Hepatocyte (in vitro differentiated cells): Measurements from ENCODE around the gene FRMD3. TPM values are rescaled to one million over a fixed set of nuclear protein-coding genes. Genes with fewer than 3 reads are reported as not detected.

Experiments used
- DNase-seq: peaks from one replicate; pipeline ENCODE4 v3.0.0-alpha.2; 2016; ENCODE audit warnings: low spot score
- H2AFZ ChIP-seq: fragments of 200-600 bp; sonication (generic); 2 replicates; pipeline ENCODE4 v1.6.0; 2016; ENCODE audit warnings: antibody characterized with exemption, mild to moderate bottlenecking
- H3K27ac ChIP-seq: fragments of 200-600 bp; sonication (generic); 2 replicates; pipeline ENCODE4 v1.5.1; 2016; ENCODE audit warnings: mild to moderate bottlenecking
- H3K27me3 ChIP-seq: fragments of 200-600 bp; sonication (generic); 2 replicates; pipeline ENCODE4 v1.6.1; 2016
- H3K36me3 ChIP-seq: fragments of 200-600 bp; sonication (generic); replicated peaks from 2 replicates; pipeline ENCODE4 v1.5.1; 2016; ENCODE audit warnings: low read depth; ENCODE audit not compliant: insufficient read depth
- H3K4me1 ChIP-seq: fragments of 200-600 bp; sonication (generic); 2 replicates; pipeline ENCODE4 v1.5.1; 2016; ENCODE audit warnings: mild to moderate bottlenecking, moderate library complexity; ENCODE audit not compliant: insufficient read depth
- H3K4me2 ChIP-seq: fragments of 200-600 bp; sonication (generic); 2 replicates; pipeline ENCODE4 v1.6.0; 2016
- H3K4me3 ChIP-seq: fragments of 200-600 bp; sonication (generic); 2 replicates; pipeline ENCODE4 v1.5.1; 2016; ENCODE audit warnings: mild to moderate bottlenecking
- H3K79me2 ChIP-seq: fragments of 200-600 bp; sonication (generic); 2 replicates; pipeline ENCODE4 v1.6.0; 2017; ENCODE audit warnings: mild to moderate bottlenecking
- H3K9me2 ChIP-seq: fragments of 200-600 bp; sonication (generic); replicated peaks from 2 replicates; pipeline ENCODE4 v1.6.0; 2017; ENCODE audit warnings: mild to moderate bottlenecking; ENCODE audit not compliant: insufficient read depth
- H3K9me3 ChIP-seq: fragments of 200-600 bp; sonication (generic); 2 replicates; pipeline ENCODE4 v1.5.1; 2016; ENCODE audit warnings: low read depth, mild to moderate bottlenecking
- H4K20me1 ChIP-seq: fragments of 200-600 bp; sonication (generic); 2 replicates; pipeline ENCODE4 v1.6.0; 2016; ENCODE audit warnings: mild to moderate bottlenecking; ENCODE audit not compliant: insufficient read depth, poor library complexity, severe bottlenecking
- EZH2 ChIP-seq: fragments of 200-600 bp; sonication (generic); IDR thresholded peaks from 2 replicates; pipeline ENCODE4 v1.6.1; 2016; ENCODE audit warnings: antibody characterized with exemption, mild to moderate bottlenecking, borderline replicate concordance
- EZH2phosphoT487 ChIP-seq: fragments of 200-600 bp; sonication (generic); IDR thresholded peaks from one replicate; pipeline ENCODE4 v1.6.1; 2018; ENCODE audit warnings: antibody characterized with exemption, mild to moderate bottlenecking, low read depth, moderate library complexity; ENCODE audit not compliant: unreplicated experiment, severe bottlenecking
- WGBS: methylation state at CpG from one replicate; pipeline ENCODE4 v1.1.6; 2016; ENCODE audit warnings: low lambda C conversion rate; ENCODE audit errors: missing lambda C conversion rate; 5-methylcytosine and 5-hydroxymethylcytosine counted together
- polyA plus RNA-seq: library from polyadenylated mRNA; unstranded; fragments of >200 nt; fragmentation: Nextera tagmentation; extraction: Ambion mirVana; gene quantifications from 2 replicates; pipeline ENCODE4 v1.2.1, GENCODE V29; 2016
- total RNA-seq: library from RNA; depleted of rRNA; stranded (reverse); fragments of >200 nt; gene quantifications from 2 replicates; pipeline ENCODE4 v1.2.3, GENCODE V29; 2014
- TF ChIP-seq, protein P1 (sequence below): fragments of 200-600 bp; sonication (generic); IDR thresholded peaks from 2 replicates; pipeline ENCODE4 v1.5.1; 2016; ENCODE audit warnings: antibody characterized with exemption, mild to moderate bottlenecking; ENCODE audit not compliant: poor library complexity

The FRMD3 gene
- total and polyA plus RNA-seq, 2 experiments from 2014 or later, result 3.9 to 7.0 TPM

DNA sequence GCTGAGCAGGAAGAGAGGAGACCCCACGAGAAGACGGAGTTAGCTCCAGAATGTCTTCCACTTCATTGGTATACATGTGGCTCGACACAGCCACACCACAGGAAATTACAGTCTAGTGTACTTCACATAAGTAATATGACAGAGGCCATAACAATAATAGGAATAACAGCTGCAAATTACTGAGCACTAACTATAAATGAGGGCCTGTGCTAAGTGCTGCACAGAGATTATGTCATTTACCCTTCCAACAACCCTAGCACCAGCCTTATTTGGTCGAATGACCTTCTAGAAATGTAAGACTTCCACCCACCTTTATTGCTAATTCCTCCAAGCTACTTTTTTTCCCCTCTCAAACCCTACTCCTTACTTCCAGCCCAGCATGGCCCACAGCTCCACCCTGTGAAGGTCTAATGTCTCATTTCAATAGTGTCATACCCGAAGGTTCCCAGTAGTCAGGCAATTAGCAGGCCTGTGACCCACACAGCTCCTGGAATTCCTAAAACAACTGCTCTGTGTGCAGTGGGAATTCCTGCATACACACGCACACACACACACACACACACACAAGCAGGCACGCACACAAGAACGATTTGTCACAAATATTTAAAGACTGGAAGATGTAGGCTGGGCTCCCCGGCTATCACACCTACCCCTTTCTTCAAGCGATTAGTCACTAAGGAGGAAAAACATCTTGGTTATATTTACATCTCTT is 134.5 kb downstream of the FRMD3 start:
- H3K27ac ChIP-seq, result no peak overlapping the region
- no peaks in the 10 kb centered on the region for H3K9me3 ChIP-seq
- H3K79me2 ChIP-seq, result no peaks in the 10 kb centered on the region
- H3K4me1 ChIP-seq, result no peaks in the 10 kb centered on the region
- H3K4me3 ChIP-seq, result no peak overlapping the region
- TF ChIP-seq EZH2phosphoT487 (no peak), EZH2 (no peak)
- TF ChIP-seq, protein P1, sequence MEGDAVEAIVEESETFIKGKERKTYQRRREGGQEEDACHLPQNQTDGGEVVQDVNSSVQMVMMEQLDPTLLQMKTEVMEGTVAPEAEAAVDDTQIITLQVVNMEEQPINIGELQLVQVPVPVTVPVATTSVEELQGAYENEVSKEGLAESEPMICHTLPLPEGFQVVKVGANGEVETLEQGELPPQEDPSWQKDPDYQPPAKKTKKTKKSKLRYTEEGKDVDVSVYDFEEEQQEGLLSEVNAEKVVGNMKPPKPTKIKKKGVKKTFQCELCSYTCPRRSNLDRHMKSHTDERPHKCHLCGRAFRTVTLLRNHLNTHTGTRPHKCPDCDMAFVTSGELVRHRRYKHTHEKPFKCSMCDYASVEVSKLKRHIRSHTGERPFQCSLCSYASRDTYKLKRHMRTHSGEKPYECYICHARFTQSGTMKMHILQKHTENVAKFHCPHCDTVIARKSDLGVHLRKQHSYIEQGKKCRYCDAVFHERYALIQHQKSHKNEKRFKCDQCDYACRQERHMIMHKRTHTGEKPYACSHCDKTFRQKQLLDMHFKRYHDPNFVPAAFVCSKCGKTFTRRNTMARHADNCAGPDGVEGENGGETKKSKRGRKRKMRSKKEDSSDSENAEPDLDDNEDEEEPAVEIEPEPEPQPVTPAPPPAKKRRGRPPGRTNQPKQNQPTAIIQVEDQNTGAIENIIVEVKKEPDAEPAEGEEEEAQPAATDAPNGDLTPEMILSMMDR, result no peak
- no peaks in the 10 kb centered on the region for H4K20me1 ChIP-seq
- H3K36me3 ChIP-seq, result no peaks in the 10 kb centered on the region
- no peak overlapping the region for H3K4me2 ChIP-seq
- no peaks in the 10 kb centered on the region for H3K27me3 ChIP-seq
- peak; percentile 14 for DNase-seq
- 75% methylated on average over 10 of the region's 10 CpGs for WGBS
- H2AFZ ChIP-seq, result no peak overlapping the region
- H3K9me2 ChIP-seq, result no peaks in the 10 kb centered on the region

DNA sequence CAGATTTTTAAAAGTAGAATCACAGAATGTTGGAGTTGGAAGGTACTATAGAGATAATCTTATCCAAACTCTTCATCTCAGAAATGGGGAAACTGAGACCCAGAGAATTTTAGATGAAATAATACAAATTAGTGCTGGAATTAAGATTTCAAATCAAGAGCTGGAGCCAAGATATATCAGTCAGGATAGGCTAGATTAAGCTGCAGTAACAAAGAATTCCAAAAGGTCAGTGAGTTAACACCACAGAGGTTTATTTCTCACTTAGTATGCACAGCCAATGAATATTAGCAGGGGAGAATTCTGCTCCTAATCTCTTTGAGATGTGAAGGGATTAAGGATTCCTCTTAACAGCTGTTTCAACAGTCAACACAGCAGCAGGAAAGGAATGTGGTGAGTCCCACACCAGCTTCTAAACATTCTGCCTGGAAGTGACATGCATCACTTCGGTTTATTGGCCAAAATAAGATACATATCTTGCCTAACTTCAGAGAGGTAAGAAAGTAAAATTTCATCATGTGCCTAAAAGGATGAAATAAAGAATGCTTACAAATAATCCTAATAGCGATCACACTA is 136.8 kb downstream of the FRMD3 start:
- Histone ChIP-seq H3K9me2 (no peaks in the 10 kb centered on the region), H3K9me3 (no peaks in the 10 kb centered on the region), H3K79me2 (no peaks in the 10 kb centered on the region), H4K20me1 (no peaks in the 10 kb centered on the region), H3K27me3 (no peaks in the 10 kb centered on the region), H3K27ac (no peak overlapping the region), H3K4me3 (no peak overlapping the region), H3K4me2 (no peak overlapping the region), H2AFZ (no peak overlapping the region), H3K4me1 (no peaks in the 10 kb centered on the region), H3K36me3 (no peaks in the 10 kb centered on the region)
- 91% methylated on average over 2 of the region's 2 CpGs for WGBS
- TF ChIP-seq, protein P1, result no peak
- no peak for TF ChIP-seq EZH2
- no peak for TF ChIP-seq EZH2phosphoT487
- DNase-seq, result no peak

DNA sequence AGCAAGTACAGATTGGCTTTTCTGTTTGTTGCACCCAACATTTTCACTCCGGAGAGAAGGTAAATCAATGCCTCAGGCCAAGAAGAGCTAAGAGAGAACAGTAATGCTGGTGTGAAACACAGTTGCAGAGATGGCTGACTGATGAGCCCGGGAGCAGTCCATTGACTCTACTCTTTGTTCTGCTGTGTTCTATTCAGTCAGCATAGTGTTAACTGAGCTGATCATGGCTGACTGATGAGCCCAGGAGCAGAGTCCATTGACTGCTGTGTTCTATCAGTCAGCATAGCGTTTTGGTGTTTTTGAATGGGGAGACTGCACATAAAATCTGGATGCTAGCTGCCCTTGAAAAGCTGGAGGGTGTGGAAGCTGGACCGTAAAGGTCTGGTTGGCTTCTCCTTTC is 141.4 kb downstream of the FRMD3 start:
- no peak overlapping the region for H3K4me3 ChIP-seq
- H4K20me1 ChIP-seq, result no peaks in the 10 kb centered on the region
- no peak overlapping the region for H3K4me2 ChIP-seq
- H2AFZ ChIP-seq, result no peak overlapping the region
- H3K27ac ChIP-seq, result no peak overlapping the region
- no peak for DNase-seq
- no peaks in the 10 kb centered on the region for H3K79me2 ChIP-seq
- no peaks in the 10 kb centered on the region for H3K9me3 ChIP-seq
- TF ChIP-seq EZH2 (no peak), EZH2phosphoT487 (no peak)
- no peaks in the 10 kb centered on the region for H3K36me3 ChIP-seq
- H3K4me1 ChIP-seq, result no peaks in the 10 kb centered on the region
- no peaks in the 10 kb centered on the region for H3K9me2 ChIP-seq
- no peaks in the 10 kb centered on the region for H3K27me3 ChIP-seq
- WGBS, result 89% methylated on average over 4 of the region's 4 CpGs

DNA sequence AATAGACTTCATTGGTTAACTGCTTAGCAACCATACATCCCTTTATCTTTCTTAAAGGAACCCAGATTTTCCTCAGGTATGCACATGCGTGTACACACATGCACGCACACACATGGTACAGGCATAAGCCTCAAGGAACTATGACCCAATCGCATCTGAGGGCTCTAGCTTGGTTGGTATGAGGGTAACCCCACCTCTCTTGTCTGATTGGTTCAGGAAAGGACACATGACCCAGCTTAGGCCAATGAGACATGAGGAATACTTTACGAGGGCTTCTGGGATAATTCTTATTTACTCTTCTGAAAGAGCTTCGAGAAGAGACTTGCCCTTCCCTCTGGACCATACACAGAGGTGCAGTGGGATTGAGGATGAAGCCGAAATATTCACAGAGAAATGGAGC is 141.9 kb downstream of the FRMD3 start:
- TF ChIP-seq EZH2, result no peak
- TF ChIP-seq, protein P1, result no peak
- TF ChIP-seq EZH2phosphoT487, result no peak
- 93% methylated on average over 6 of the region's 6 CpGs for WGBS

More for the DNA sequence above, 141.9 kb downstream of the FRMD3 start:
- Histone ChIP-seq H2AFZ (no peak overlapping the region), H4K20me1 (no peaks in the 10 kb centered on the region), H3K79me2 (no peaks in the 10 kb centered on the region), H3K9me3 (no peaks in the 10 kb centered on the region), H3K4me2 (no peak overlapping the region), H3K27ac (no peak overlapping the region), H3K4me3 (no peak overlapping the region), H3K27me3 (no peaks in the 10 kb centered on the region), H3K9me2 (no peaks in the 10 kb centered on the region), H3K4me1 (no peaks in the 10 kb centered on the region), H3K36me3 (no peaks in the 10 kb centered on the region)
- DNase-seq, result no peak
